ENCODE measurements around the gene AKR1C1.
"Not testable (repeated sequence)": the region's sequence is repeated elsewhere in the genome, so short reads cannot be mapped to it uniquely, and the experiment has no call there.

- not testable (repeated sequence) for TF ChIP-seq POLR2A, POLR2AphosphoS5 (IDR thresholded peaks at IDR 0.05; ENCODE audit: low read depth, low read length)
These were observed 6.1 kb upstream of the AKR1C1 start for GRCh38 chr10:4956955-4957645.

Data from GM12892 (cell line).